Stimulated activated CD4-positive, alpha-beta T cell treated with anti-CD3 and anti-CD28 coated beads, Interleukin-12 subunit alpha, Interleukin-12 subunit beta, amount 100 ng/mL, for 24 hours (primary cell): Measurements from ENCODE around the gene ZDHHC11.
"Not testable (repeated sequence)": the region's sequence is repeated elsewhere in the genome, so short reads cannot be mapped to it uniquely, and the experiment has no call there.

Source experiments
- DNase-seq, 2 experiments: peaks; one replicate each; pipeline ENCODE4 v3.0.0-alpha.2; 2020; ENCODE audit warnings: low read depth in 2 of 2

The ZDHHC11 gene

DNA sequence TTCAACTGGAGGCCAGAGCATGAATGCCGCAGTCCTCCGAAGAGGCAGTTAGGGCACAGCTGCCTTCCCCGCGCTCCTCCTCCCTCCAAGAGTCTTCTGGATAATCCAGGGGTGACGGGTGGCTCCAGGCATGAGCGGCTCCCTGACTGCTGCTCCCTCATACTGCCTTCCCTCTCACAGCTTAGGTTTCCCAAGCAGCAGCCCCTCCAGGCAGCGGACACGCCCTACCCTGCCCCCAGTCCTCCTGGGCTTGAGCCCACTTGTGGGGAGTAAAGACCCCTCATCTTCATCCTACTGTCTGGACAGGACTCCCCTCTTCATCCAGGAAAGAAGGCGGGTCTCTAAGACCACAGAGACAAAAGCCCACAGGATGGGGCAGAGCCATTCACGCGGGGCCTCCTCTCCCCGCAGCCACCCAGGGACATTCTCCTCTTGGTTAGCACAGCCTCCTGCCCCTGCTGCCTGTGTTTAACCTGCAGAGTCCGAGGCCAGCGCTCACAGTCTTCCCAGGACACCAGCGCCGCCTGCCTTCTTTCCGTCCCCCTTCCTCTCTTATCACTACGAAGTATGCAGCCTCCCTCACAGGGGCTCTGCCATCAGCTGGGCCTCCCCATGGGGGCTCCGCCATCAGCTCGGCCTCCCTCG, 5.6 kb downstream of the ZDHHC11 start:
- DNase-seq, result not testable (repeated sequence)

- not testable (repeated sequence) for DNase-seq
Observed at GRCh38 chr5:844426-844825, 6.4 kb downstream of the ZDHHC11 start.

GRCh38 chr5:843926-844325, 6.9 kb downstream of the ZDHHC11 start:
- not testable (repeated sequence) for DNase-seq

- DNase-seq, result not testable (repeated sequence)
Observed at GRCh38 chr5:843371-843770, 7.4 kb downstream of the ZDHHC11 start.

DNA sequence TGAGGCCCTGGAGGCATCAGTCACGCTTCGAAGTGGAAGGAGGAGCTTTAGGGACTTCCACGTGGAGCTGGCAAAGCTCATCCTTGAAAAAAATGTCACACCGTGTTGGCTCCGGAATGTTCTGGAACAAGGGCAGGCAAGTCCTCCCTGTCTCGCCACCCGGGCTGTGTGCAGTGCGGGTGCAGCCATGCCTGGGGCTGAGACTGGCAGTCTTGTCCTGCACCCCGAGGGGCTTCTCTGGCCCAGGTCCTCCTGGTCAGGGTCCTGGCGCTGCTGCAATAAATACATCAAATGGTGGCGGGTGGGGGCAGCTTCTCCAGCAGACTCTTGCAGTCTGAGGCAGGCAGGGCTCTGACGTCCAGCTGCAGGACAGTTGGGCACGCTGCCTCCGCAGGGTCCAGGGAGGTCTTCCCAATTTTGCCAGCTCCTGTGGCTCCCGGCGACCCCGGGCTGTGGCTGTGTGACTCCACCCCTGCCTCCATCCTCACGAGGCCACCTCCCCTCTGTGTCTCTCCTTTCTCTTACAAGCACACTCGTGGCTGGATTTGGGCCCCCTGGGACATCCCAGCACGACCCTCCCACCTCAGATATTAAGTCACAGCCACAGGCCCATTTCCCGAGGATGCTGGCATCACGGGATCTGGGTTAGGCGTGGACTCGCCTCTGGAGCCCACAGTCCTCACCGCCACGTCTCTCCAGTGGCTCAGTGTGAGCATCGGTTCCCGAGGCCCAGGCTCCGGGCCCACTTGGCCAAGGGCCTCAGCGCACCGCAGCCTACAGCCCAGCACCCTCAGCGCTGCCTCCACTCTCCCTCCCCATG, 8.2 kb downstream of the ZDHHC11 start:
- DNase-seq, result not testable (repeated sequence)

DNA sequence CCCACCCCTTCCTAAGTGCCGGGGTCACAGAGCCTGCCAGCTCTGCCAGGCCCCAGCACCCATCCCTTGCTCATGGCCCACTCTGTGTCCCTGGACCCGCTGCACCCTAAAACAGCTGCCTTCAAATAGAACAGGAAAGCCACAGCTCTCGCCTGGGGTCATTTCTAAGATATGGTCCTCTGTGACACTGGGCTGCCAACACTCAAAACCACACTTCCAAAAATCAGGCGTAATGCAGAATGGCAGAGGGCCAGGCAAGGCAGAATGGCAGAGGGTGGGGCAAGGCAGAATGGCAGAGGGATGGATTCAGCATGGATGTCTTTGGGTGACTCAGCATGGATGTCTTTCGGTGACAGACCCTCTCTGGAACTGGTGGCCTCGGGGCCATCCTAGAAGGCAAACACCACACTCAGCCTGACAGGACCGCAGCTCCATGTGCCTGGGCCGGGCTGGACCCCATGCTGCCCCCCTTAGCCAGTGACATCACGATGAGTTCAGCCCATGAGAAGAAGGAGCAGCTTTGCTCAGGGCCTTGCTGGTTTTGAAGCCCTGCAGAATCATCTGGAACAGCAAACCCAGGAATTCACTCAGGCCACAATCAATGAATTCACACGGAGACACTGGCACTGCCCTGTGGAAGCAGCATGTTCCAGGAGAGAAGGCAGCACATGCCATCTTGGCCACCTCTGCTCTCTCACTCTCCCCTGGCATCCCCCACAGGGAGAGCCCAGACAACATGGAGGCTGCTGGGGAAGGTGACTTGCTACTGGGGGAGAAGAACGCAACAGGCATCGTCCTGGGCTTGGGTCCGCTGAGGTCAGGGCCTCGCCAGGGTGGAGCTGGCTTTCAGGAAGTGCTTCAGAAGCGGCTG, 9.0 kb downstream of the ZDHHC11 start:
- DNase-seq, result not testable (repeated sequence)

DNA sequence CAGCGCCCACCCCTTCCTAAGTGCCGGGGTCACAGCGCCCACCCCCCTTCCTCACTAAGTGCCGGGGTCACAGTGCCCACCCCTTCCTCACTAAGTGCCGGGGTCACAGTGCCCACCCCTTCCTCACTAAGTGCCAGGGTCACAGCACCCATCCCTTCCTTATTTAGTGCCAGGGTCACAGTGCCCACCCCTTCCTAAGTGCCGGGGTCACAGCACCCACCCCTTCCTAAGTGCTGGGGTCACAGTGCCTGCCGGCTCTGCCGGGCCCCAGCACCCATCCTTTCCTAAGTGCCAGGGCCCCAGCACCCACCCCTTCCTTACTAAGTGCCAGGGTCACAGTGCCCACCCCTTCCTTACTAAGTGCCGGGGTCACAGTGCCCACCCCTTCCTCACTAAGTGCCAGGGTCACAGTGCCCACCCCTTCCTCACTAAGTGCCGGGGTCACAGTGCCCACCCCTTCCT, 9.8 kb downstream of the ZDHHC11 start:
- DNase-seq, result not testable (repeated sequence)

DNA sequence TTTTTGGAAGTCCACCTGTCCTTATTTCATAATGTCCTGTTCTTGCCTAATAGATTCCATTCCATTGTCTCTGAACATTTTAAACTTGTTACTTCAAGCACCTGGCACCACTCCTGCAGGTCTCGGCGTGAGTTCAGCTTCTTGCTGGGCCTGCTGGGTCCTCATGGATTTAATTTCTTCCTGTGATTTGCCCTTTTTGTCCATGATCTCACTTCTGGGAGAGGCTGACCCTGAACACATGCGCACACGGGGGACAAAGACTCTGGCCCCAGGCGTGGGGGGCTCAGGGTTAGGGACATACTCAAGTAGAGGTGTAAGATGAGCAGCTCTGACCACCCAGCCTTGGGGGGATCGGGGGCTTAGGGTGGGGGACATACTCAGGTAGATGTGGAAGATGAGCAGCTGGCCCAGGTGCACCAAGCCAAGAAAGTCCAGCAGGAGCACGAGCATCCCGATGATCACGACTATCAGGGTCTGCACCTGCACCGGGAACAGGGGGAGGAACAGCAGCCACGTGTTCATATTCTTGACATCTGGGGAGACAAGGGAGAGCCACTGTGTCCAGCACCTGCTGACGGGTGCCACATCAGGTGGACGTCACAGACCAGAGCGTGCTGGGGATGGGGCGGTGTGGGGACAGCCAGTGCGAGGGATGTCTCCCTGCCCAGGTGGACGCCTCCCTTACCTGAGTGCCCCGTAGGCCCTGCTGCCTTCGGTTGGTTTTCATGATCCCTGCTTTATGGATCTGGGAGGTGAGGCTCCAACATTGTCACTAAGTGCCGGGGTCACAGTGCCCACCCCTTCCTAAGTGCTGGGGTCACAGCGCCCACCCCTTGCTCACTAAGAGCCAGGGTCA, 10.4 kb downstream of the ZDHHC11 start:
- not testable (repeated sequence) for DNase-seq

DNA sequence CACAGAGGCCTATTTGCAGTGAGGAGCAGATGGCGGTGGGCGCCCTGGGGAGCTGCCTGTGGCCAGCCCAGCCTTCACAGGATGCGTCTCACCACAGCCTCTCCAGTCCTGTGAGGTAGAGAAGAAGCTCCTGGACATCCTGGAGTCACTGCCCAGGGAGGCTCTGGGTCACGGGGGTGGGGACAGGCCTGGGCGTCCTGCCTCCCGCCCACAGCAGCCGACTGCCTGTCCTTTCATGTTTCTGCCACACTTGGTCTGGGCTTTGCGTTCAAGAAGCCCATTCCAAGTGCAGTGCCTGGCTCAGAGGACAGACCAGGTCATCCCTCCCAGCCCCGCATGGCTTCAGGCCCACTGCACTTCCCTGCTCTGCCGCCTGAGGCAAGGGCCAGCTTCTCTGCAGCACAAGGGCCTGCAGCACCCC, 12.3 kb downstream of the ZDHHC11 start:
- not testable (repeated sequence) for DNase-seq

DNA sequence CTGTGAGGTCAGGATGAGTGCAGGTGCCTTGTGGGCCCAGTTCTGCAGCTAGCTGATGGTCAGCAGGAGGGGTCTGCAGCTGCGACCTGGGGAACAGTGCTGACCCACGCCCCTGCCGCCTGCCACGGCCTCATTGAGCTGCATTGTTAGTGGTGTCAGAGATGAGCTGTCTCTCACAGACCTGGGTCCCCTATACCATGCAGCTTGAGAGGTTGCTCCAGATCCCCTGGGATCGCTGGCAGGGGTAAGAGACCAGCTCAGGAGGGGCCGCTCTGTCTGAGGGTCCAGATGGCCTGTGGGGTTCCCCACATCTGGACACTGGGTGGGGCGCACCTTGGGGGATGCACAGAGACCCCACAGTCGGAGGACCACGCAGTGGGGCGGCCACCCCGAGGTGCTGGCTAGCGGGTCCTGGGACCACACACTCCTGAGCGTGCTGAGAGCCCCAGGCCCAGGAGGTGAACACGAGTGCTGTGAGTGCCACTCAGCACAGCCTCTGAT, 13.1 kb downstream of the ZDHHC11 start:
- not testable (repeated sequence) for DNase-seq

DNA sequence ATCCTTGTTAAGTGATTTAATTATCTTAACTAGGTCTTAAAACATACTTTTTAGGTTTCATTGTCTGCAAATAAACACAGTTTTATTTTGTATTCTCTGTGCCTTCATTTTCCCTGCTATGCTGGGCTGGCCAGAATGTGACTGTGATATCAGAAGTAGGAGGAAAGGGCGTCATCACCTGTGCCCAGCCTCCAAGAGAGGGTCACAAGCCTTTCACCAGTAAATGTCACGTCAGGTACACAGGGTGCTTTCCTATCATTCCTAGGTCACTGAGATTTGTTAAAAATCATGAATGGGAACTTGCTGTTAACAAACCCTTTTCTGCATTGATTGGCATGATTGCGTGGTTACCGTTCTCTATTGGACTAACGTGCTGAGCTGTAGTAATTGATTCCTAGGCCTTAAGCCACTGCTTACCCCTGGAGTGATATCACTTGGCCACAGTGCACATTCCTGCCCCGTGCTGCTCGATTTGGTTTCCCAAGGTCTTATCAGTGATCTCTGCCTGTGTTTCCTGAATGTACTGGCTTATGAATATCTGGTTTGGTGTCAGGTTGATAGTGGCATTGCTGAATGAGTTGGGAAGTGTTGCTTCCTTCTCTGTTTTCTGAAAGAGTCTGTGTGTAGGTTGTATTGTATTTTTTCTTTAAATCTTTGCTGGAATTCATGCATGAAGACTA, 14.7 kb downstream of the ZDHHC11 start:
- DNase-seq, result not testable (repeated sequence)

GRCh38 chr5:834013-834412, 16.8 kb downstream of the ZDHHC11 start:
- not testable (repeated sequence) for DNase-seq

DNA sequence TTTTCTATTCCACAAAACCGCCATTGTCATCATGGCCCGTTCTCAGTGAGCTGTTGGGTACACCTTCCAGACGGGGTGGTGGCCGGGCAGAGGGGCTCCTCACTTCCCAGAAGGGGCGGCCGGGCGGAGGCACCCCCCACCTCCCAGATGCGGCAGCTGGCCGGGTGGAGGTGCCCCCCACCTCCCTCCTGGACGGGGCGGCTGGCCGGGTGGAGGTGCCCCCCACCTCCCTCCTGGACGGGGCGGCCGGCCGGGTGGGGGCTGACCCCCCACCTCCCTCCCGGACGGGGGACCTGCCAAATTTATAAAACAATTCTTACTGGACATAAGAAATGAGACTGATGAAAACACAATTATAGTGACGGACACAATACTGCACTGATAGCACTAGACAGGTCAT, 22.6 kb downstream of the ZDHHC11 start:
- not testable (repeated sequence) for DNase-seq

GRCh38 chr5:825544-825943, 25.2 kb downstream of the ZDHHC11 start:
- DNase-seq, result not testable (repeated sequence)

- no peak for DNase-seq
Observed at GRCh38 chr5:821504-821903, 29.3 kb downstream of the ZDHHC11 start.

DNA sequence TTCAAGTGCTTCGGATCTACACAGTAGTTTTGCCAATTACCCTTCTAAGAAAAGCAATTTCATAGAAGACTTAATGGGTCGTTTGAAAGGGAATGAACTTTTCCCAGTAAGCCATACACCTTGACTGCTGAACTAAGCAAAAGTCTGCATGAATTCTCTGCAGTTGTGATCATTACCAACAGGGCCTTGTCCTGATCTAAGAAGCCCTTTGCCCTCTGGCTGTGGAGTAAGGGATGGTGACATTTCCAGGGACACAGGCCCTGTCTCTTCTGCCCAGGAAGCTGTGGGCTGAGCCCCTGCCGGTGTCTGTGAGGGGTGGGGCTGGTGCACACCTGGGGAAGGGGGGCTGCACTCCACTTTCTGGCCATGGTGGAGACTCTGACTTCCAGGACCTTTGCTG, 30.5 kb downstream of the ZDHHC11 start:
- no peak for DNase-seq

DNA sequence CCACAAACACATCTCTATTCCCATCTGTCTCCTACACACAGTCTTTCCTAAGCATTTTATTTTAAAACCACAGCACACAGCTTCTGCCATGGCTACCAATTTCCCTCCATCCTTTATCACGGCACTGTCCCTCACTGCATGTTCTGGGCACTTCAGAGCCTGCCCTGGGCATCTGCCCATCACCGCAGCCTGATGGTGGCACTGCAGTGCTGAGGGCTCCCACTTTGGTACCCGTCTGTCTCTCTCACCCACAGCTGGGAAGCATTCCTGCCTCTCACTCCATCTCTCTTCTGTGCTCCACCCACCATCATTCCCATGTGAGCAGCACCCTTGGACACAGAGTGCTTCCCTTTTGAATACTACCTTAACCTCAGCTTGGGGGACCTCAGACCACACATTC, 31.7 kb downstream of the ZDHHC11 start:
- no peak for DNase-seq

DNA sequence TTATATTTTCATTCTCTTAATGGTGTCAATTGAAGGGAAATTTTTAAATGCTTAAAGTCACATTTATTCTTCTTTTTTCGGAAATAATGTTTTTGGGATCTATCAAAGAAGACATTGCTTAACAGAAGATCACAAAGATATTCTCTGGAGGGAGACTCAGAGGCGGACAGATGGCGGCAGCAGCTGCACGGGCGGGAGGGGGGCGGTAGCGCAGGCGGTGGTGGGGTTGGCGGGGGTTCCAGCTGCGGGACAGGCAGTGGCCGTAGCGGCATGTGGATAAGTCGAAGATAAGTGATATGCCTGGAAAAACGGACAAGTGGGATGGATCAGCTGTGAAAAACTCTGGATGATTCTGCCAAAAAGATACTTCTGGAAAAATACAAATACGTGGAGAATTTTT, 34.6 kb downstream of the ZDHHC11 start:
- no peak for DNase-seq

- DNase-seq, result no peak
Observed at GRCh38 chr5:815449-815848, 35.3 kb downstream of the ZDHHC11 start.

DNA sequence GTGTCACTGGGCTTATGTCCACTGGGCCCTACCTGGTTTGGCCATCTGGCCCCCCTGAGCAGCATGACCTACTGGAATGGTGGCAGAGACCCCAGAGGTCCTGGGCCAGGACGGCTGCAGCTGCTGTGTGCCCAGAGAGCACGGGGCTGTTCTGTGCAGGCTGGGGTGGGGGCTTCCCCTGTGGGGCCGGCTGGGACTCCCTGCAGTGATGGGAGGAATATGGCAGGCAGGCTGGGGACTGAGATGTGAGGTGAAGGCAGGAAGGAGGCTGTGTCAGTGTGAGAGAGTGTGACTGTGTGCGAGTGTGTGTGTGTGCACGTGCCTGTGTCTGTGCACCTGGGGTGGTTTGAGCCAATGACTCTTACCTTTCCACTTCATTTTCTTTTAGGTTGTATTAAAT, 37.2 kb downstream of the ZDHHC11 start:
- not testable (repeated sequence) for DNase-seq
